Uterus (tissue), 4 donors: ENCODE measurements around the gene ARID5B. TPM values are rescaled to one million over a fixed set of nuclear protein-coding genes. Genes with fewer than 3 reads are reported as not detected.

Source experiments
- DNase-seq, 2 donors: peaks; one replicate each; pipeline ENCODE4 v3.0.0-alpha.2; 2019 to 2020
- H3K27ac ChIP-seq, 2 donors: fragments of 200-600 bp; sonication (generic); 1 replicate in 1 of 2; 2 replicates in 1 of 2; pipeline ENCODE4 v1.5.1; 2016 to 2018
- H3K27me3 ChIP-seq, 2 donors: fragments of 200-600 bp; sonication (generic); one replicate each; pipeline ENCODE4 v1.5.1; 2018 to 2019; ENCODE audit warnings: control low read depth in 1 of 2
- H3K36me3 ChIP-seq, 2 donors: fragments of 200-600 bp; sonication (generic); one replicate each; pipeline ENCODE4 v1.5.1; 2019; ENCODE audit warnings: control low read depth in 1 of 2
- H3K4me1 ChIP-seq, 2 donors: fragments of 200-600 bp; sonication (generic); one replicate each; pipeline ENCODE4 v1.5.1; 2018 to 2019; ENCODE audit warnings: control low read depth in 1 of 2
- H3K4me3 ChIP-seq, 2 donors: fragments of 200-600 bp; sonication (generic); 1 replicate in 1 of 2; 2 replicates in 1 of 2; pipeline ENCODE4 v1.5.1; 2018 to 2019; ENCODE audit warnings: mild to moderate bottlenecking in 1 of 2
- H3K9me3 ChIP-seq, 2 donors: fragments of 200-600 bp; sonication (generic); one replicate each; pipeline ENCODE4 v1.5.1; 2019; ENCODE audit warnings: control low read depth in 1 of 2
- POLR2A ChIP-seq, 2 donors: fragments of 450-650 bp; IDR thresholded peaks; one replicate each; pipeline ENCODE4 v1.6.1; 2016; ENCODE audit warnings: antibody characterized with exemption in 2 of 2, mild to moderate bottlenecking in 1 of 2, moderate library complexity in 1 of 2
- intact Hi-C: fragments of 100-400 bp; cut with DNase I; formaldehyde crosslinking; loops from one replicate; pipeline ENCODE4 v1.15.1; 2023; ENCODE audit warnings: low total_unique reads
- total RNA-seq, 4 donors: library from RNA; depleted of rRNA in 3 of 4; stranded (reverse); fragments of >200 nt in 3 of 4; gene quantifications; one replicate each; pipeline versions ENCODE4 v1.1.0 to v1.2.4, GENCODE V29; 2014 to 2023
- TF ChIP-seq, protein P1 (sequence below), 4 experiments: fragments of 200-600 bp in 2 of 4; fragments of 450-650 bp in 2 of 4; sonication (generic) in 2 of 4; IDR thresholded peaks; one replicate each; pipeline ENCODE4 v1.5.1; 2016 to 2019; ENCODE audit warnings: antibody characterized with exemption in 4 of 4, mild to moderate bottlenecking in 2 of 4, moderate library complexity in 1 of 4
- donor health status: DM: yes; HTN: yes; CAD: no.

The ARID5B gene
- total RNA-seq, 4 donors from 2014 or later, result 38.7 to 64.1 (median 56.6) TPM

DNA sequence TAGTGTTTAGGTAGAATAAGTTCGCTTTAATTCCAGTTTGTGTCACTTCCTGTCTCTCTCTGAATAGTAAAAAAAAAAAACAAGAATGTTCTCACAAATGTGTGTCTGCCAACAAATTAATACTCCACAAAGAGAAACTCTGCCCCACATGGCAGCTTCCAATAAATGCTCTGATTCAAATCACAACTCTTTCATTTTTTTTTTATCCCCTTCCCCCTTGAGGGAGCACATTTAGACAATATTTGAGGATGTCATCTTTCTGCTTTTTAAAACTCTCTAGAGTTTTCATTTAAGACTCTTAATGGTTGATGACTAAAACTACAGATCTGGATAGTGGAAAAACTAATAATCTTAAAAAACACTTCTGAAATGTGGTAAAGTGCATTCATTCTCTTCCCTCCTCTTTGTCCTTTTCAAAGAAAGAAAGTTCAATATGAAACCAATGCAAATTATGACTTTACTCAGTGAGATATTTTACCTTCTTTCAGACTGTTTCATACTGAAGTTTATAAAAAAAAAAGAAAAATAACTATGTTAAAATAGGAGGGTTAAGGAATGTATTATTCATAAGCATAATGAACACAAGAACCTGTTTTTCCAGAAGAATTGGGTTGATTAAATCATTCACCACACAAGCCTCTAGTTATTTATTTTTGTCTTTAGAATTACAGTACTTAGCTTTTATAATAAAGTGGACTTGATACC, 42.3 kb downstream of the ARID5B start:
- Histone ChIP-seq H3K27me3 (no peaks in the 10 kb centered on the region), H3K9me3 (no peaks in the 10 kb centered on the region), H3K4me1 (peaks cover 0 to 3% of the 10 kb centered on the region in 2 donors), H3K4me3 (no peak overlapping the region), H3K27ac (peak overlapping the region; percentile 80 to 91), H3K36me3 (no peaks in the 10 kb centered on the region)
- no peak for TF ChIP-seq POLR2A (IDR thresholded peaks at IDR 0.05)
- TF ChIP-seq, protein P1, sequence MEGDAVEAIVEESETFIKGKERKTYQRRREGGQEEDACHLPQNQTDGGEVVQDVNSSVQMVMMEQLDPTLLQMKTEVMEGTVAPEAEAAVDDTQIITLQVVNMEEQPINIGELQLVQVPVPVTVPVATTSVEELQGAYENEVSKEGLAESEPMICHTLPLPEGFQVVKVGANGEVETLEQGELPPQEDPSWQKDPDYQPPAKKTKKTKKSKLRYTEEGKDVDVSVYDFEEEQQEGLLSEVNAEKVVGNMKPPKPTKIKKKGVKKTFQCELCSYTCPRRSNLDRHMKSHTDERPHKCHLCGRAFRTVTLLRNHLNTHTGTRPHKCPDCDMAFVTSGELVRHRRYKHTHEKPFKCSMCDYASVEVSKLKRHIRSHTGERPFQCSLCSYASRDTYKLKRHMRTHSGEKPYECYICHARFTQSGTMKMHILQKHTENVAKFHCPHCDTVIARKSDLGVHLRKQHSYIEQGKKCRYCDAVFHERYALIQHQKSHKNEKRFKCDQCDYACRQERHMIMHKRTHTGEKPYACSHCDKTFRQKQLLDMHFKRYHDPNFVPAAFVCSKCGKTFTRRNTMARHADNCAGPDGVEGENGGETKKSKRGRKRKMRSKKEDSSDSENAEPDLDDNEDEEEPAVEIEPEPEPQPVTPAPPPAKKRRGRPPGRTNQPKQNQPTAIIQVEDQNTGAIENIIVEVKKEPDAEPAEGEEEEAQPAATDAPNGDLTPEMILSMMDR (IDR thresholded peaks at IDR 0.05), result peak in 2 of 4 experiments; percentile 8 to 16
- intact Hi-C loops, result no loop called here
- no peak for DNase-seq

DNA sequence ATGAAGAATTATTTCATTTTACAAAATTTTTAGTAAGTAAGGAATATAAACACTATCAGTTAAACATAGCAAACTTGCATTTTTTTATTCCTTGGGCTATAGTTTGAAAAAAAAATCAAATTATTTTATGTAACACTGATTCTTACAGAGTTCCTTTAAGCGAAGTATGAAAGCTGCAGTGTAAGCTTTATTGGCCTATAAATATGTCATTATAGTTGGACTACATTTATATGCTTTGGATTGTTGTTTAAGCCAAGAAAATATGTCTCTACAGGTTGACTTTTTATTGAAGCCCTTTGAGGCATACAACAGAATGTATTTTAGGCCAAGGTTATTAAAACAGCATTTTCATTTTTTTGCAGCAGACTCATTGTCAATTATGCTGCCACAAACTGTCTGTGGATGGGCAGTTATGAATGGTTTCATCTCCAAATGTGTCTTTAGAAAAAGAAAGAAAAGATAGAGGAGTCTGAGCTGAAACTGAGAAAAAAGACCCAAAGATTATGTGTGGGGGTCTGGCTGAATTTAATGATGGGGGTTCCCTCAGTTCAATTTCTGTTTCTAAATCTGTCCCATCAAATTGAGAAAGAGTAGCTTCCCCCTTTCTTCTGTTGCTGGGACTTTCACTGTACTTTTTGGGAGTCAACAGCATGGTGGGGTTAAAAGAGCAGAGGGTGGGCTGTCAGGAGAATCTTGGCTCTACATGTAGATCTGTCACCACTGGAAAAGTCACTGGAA, 43.1 kb downstream of the ARID5B start:
- TF ChIP-seq POLR2A (IDR thresholded peaks at IDR 0.05), result no peak
- TF ChIP-seq, protein P1 (IDR thresholded peaks at IDR 0.05), result no peak
- intact Hi-C loops, result no loop called here
- H3K4me1 ChIP-seq, result peaks cover 0 to 3% of the 10 kb centered on the region in 2 donors
- DNase-seq, result no peak
- no peaks in the 10 kb centered on the region for H3K27me3 ChIP-seq
- H3K36me3 ChIP-seq, result no peaks in the 10 kb centered on the region
- H3K27ac ChIP-seq, result peak overlapping the region; percentile 80 to 91
- H3K4me3 ChIP-seq, result no peak overlapping the region
- H3K9me3 ChIP-seq, result no peaks in the 10 kb centered on the region

DNA sequence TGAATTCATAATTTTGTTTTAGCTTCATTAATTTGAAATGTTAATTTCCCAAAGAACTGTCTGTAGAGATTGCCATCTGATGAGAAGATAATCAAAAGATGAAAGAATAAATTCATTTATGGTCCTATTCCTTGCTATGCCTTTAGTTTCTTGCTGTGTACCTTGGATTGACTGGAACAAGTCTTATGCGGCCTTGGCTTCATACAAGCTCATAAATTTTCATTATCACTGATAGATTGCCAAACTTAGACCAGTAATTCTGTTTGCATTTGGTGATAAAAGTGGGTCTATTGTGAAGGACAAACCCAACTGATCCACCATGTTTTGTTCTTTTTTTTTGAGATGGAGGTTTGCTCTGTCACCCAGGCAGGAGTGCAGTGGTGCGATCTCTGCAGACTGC, 48.2 kb downstream of the ARID5B start:
- Histone ChIP-seq H3K4me3 (no peak overlapping the region), H3K36me3 (no peaks in the 10 kb centered on the region), H3K9me3 (no peaks in the 10 kb centered on the region), H3K4me1 (peaks cover 0 to 3% of the 10 kb centered on the region in 2 donors), H3K27ac (no peak overlapping the region), H3K27me3 (no peaks in the 10 kb centered on the region)
- intact Hi-C loops, result no loop called here
- no peak for DNase-seq
- TF ChIP-seq, protein P1 (IDR thresholded peaks at IDR 0.05), result no peak
- TF ChIP-seq POLR2A (IDR thresholded peaks at IDR 0.05), result no peak

DNA sequence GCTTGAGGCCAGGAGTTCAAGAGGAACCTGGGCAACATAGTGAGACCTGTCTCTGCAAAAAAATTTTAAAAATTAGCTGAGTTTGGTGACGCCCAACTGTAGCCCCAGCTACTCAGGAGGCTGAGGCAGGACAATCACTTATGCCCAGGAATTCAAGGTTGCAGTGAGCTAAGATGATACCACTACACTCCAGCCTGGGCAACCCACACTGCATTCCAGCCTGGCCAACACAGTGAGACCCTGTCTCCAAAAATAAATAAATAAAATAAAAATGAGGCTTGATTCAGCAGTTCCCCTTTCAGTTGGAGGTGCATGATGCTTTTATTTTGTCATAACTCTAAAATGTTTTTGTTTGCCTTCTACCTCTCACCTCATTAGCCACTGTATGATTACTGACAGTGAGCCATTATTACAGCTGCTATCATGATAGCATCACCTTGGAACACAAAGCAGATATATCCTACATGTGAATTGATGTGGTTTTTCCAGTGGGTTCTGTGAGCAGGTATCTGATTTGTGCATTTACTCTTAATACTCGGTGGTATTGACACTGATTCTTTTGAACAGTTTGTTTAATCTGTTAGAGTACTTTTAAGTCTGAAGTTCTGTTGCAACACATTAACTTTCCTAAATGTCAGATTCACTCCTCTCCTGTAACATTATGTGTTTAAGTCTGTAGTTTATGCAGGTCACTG, 49.1 kb downstream of the ARID5B start:
- intact Hi-C loops, result no loop called here

More for the DNA sequence above, 49.1 kb downstream of the ARID5B start:
- Histone ChIP-seq H3K9me3 (no peaks in the 10 kb centered on the region), H3K4me3 (no peak overlapping the region), H3K36me3 (no peaks in the 10 kb centered on the region), H3K27me3 (no peaks in the 10 kb centered on the region), H3K27ac (no peak overlapping the region), H3K4me1 (peaks cover 0 to under 1% of the 10 kb centered on the region in 2 donors)
- no peak for DNase-seq
- TF ChIP-seq, protein P1 (IDR thresholded peaks at IDR 0.05), result no peak
- no peak for TF ChIP-seq POLR2A (IDR thresholded peaks at IDR 0.05)
